HEK293 (cell line): ENCODE data around the gene PJA2.

ENCODE experiments used
- BCL11B ChIP-seq: fragments of 450-650 bp; formaldehyde crosslinking; IDR thresholded peaks from 2 replicates; pipeline ENCODE4 v1.5.1; 2016; ENCODE audit warnings: low read depth, missing biosample characterization, missing genetic modification characterization
- CTCF ChIP-seq: fragments of 450-650 bp; formaldehyde crosslinking; IDR thresholded peaks from 2 replicates; pipeline ENCODE4 v1.5.1; 2016; ENCODE audit warnings: missing biosample characterization, missing genetic modification characterization
- IKZF3 ChIP-seq: fragments of 450-650 bp; IDR thresholded peaks from 2 replicates; pipeline ENCODE4 v1.5.0; 2018; ENCODE audit warnings: missing biosample characterization, mild to moderate bottlenecking, missing genetic modification characterization, moderate library complexity
- KLF8 ChIP-seq: fragments of 450-650 bp; formaldehyde crosslinking; IDR thresholded peaks from 2 replicates; pipeline ENCODE4 v1.5.1; 2016; ENCODE audit warnings: missing biosample characterization, missing genetic modification characterization
- MZF1 ChIP-seq: fragments of 450-650 bp; formaldehyde crosslinking; IDR thresholded peaks from 2 replicates; pipeline ENCODE4 v1.5.1; 2017; ENCODE audit warnings: missing biosample characterization, missing genetic modification characterization, borderline replicate concordance
- SP3 ChIP-seq: fragments of 450-650 bp; formaldehyde crosslinking; IDR thresholded peaks from 2 replicates; pipeline ENCODE4 v1.5.1; 2016; ENCODE audit warnings: missing biosample characterization, missing genetic modification characterization
- SP7 ChIP-seq: fragments of 450-650 bp; formaldehyde crosslinking; IDR thresholded peaks from 2 replicates; pipeline ENCODE4 v1.5.1; 2016; ENCODE audit warnings: missing biosample characterization, missing genetic modification characterization
- TRIM28 ChIP-seq: IDR thresholded peaks from 2 replicates; pipeline ENCODE4 v1.6.1; 2011; ENCODE audit warnings: low read length, control low read depth, borderline replicate concordance
- WT1 ChIP-seq: fragments of 450-650 bp; formaldehyde crosslinking; IDR thresholded peaks from 2 replicates; pipeline ENCODE4 v1.5.1; 2016; ENCODE audit warnings: missing biosample characterization, missing genetic modification characterization
- YY1 ChIP-seq: fragments of 450-650 bp; formaldehyde crosslinking; IDR thresholded peaks from 2 replicates; pipeline ENCODE4 v1.5.1; 2018; ENCODE audit warnings: missing biosample characterization, missing genetic modification characterization
- ZBTB10 ChIP-seq: fragments of 450-650 bp; formaldehyde crosslinking; IDR thresholded peaks from 2 replicates; pipeline ENCODE4 v1.5.1; 2016; ENCODE audit warnings: missing biosample characterization, missing genetic modification characterization
- ZBTB17 ChIP-seq: fragments of 450-650 bp; formaldehyde crosslinking; IDR thresholded peaks from 2 replicates; pipeline ENCODE4 v1.5.1; 2016; ENCODE audit warnings: missing biosample characterization, missing genetic modification characterization
- ZBTB7A ChIP-seq: fragments of 450-650 bp; formaldehyde crosslinking; IDR thresholded peaks from 2 replicates; pipeline ENCODE4 v1.5.1; 2016; ENCODE audit warnings: low read depth, missing biosample characterization, missing genetic modification characterization
- ZNF112 ChIP-seq: fragments of 450-650 bp; formaldehyde crosslinking; IDR thresholded peaks from 2 replicates; pipeline ENCODE4 v1.5.0; 2017; ENCODE audit warnings: missing biosample characterization, missing genetic modification characterization
- ZNF114 ChIP-seq: fragments of 450-650 bp; formaldehyde crosslinking; IDR thresholded peaks from 2 replicates; pipeline ENCODE4 v1.5.0; 2017; ENCODE audit warnings: missing biosample characterization, missing genetic modification characterization
- ZNF132 ChIP-seq: fragments of 450-650 bp; formaldehyde crosslinking; IDR thresholded peaks from 2 replicates; pipeline ENCODE4 v1.5.1; 2017; ENCODE audit warnings: missing biosample characterization, missing genetic modification characterization, borderline replicate concordance
- ZNF146 ChIP-seq: fragments of 450-650 bp; formaldehyde crosslinking; IDR thresholded peaks from 2 replicates; pipeline ENCODE4 v1.5.1; 2016; ENCODE audit warnings: missing biosample characterization, missing genetic modification characterization
- ZNF169 ChIP-seq: fragments of 450-650 bp; formaldehyde crosslinking; IDR thresholded peaks from 2 replicates; pipeline ENCODE4 v1.5.1; 2016; ENCODE audit warnings: missing biosample characterization, missing genetic modification characterization
- ZNF175 ChIP-seq: fragments of 450-650 bp; formaldehyde crosslinking; IDR thresholded peaks from 2 replicates; pipeline ENCODE4 v1.5.1; 2016; ENCODE audit warnings: missing biosample characterization, missing genetic modification characterization
- ZNF19 ChIP-seq: fragments of 450-650 bp; formaldehyde crosslinking; IDR thresholded peaks from 2 replicates; pipeline ENCODE4; 2016; ENCODE audit warnings: missing biosample characterization, missing genetic modification characterization, low read depth
- ZNF248 ChIP-seq: fragments of 450-650 bp; formaldehyde crosslinking; IDR thresholded peaks from 2 replicates; pipeline ENCODE4 v1.5.1; 2017; ENCODE audit warnings: missing biosample characterization, missing genetic modification characterization
- ZNF280C ChIP-seq: fragments of 450-650 bp; formaldehyde crosslinking; IDR thresholded peaks from 2 replicates; pipeline ENCODE4 v1.5.1; 2016; ENCODE audit warnings: missing biosample characterization, missing genetic modification characterization
- ZNF366 ChIP-seq: fragments of 450-650 bp; formaldehyde crosslinking; conservative IDR thresholded peaks from 2 replicates; pipeline ENCODE4 v1.5.1; 2016; ENCODE audit warnings: missing biosample characterization, missing genetic modification characterization
- ZNF37A ChIP-seq: fragments of 450-650 bp; IDR thresholded peaks from 2 replicates; pipeline ENCODE4 v1.5.1; 2018; ENCODE audit warnings: missing biosample characterization, missing genetic modification characterization
- ZNF510 ChIP-seq: fragments of 450-650 bp; formaldehyde crosslinking; IDR thresholded peaks from 2 replicates; pipeline ENCODE4 v1.5.1; 2018; ENCODE audit warnings: mild to moderate bottlenecking, missing genetic modification characterization, missing biosample characterization; ENCODE audit not compliant: insufficient replicate concordance
- ZNF580 ChIP-seq: fragments of 450-650 bp; formaldehyde crosslinking; IDR thresholded peaks from 2 replicates; pipeline ENCODE4 v1.5.1; 2016; ENCODE audit warnings: missing biosample characterization, missing genetic modification characterization
- ZNF600 ChIP-seq: fragments of 450-650 bp; formaldehyde crosslinking; IDR thresholded peaks from 2 replicates; pipeline ENCODE4 v1.5.1; 2016; ENCODE audit warnings: missing biosample characterization, missing genetic modification characterization
- ZNF658 ChIP-seq: fragments of 450-650 bp; formaldehyde crosslinking; IDR thresholded peaks from 2 replicates; pipeline ENCODE4; 2016; ENCODE audit warnings: missing biosample characterization, missing genetic modification characterization
- ZNF664 ChIP-seq: fragments of 450-650 bp; formaldehyde crosslinking; IDR thresholded peaks from 2 replicates; pipeline ENCODE4 v1.5.1; 2016; ENCODE audit warnings: missing biosample characterization, missing genetic modification characterization
- ZNF670 ChIP-seq: fragments of 450-650 bp; formaldehyde crosslinking; IDR thresholded peaks from 2 replicates; pipeline ENCODE4 v1.5.1; 2016; ENCODE audit warnings: missing biosample characterization, missing genetic modification characterization, low read depth
- ZNF747 ChIP-seq: fragments of 450-650 bp; formaldehyde crosslinking; IDR thresholded peaks from 2 replicates; pipeline ENCODE4 v1.5.1; 2016; ENCODE audit warnings: missing biosample characterization, missing genetic modification characterization
- ZNF76 ChIP-seq: fragments of 450-650 bp; formaldehyde crosslinking; IDR thresholded peaks from 2 replicates; pipeline ENCODE4; 2016; ENCODE audit warnings: low read depth, missing biosample characterization, missing genetic modification characterization, borderline replicate concordance
- ZNF777 ChIP-seq: fragments of 450-650 bp; formaldehyde crosslinking; IDR thresholded peaks from 2 replicates; pipeline ENCODE4 v1.5.1; 2017; ENCODE audit warnings: missing biosample characterization, missing genetic modification characterization, borderline replicate concordance
- ZNF830 ChIP-seq: fragments of 450-650 bp; IDR thresholded peaks from 2 replicates; pipeline ENCODE4 v1.5.0; 2018; ENCODE audit warnings: missing biosample characterization, missing genetic modification characterization, low read depth, mild to moderate bottlenecking, moderate library complexity
- ZSCAN30 ChIP-seq: fragments of 450-650 bp; IDR thresholded peaks from 2 replicates; pipeline ENCODE4 v1.5.1; 2018; ENCODE audit warnings: missing biosample characterization, mild to moderate bottlenecking, missing genetic modification characterization, moderate library complexity
- ZXDB ChIP-seq: fragments of 450-650 bp; formaldehyde crosslinking; IDR thresholded peaks from 2 replicates; pipeline ENCODE4 v1.5.1; 2016; ENCODE audit warnings: missing biosample characterization, missing genetic modification characterization

The PJA2 gene

GRCh38 chr5:109410389-109411148 is 795 bp upstream of the PJA2 start (continued):
- TF ChIP-seq ZBTB10 (tag by site-specific recombination) (no peak), KLF8 (peak; percentile 82), ZNF777 (no peak), WT1 (tag by site-specific recombination) (peak; percentile 48; the same call in 1 of the 2 replicates), ZNF175 (tag by site-specific recombination) (no peak), ZXDB (tag by site-specific recombination) (peak; percentile 86), ZNF510 (no peak), ZNF580 (tag by site-specific recombination) (0 out of 2 replicates have a peak, but pooled peaks have one; percentile 9), IKZF3 (tag by site-specific recombination) (no peak), ZSCAN30 (tag by site-specific recombination) (no peak), BCL11B (tag by site-specific recombination) (no peak), ZNF248 (tag by site-specific recombination) (no peak), CTCF (tag by site-specific recombination) (peak; percentile 25; the same call in 1 of the 2 replicates), ZNF114 (tag by site-specific recombination) (no peak), ZNF112 (tag by site-specific recombination) (no peak), ZBTB17 (tag by site-specific recombination) (peak; percentile 95), ZNF658 (tag by site-specific recombination) (no peak), MZF1 (no peak), ZNF169 (tag by site-specific recombination) (no peak), ZNF132 (tag by site-specific recombination) (no peak), SP7 (tag by site-specific recombination) (peak; percentile 82), ZNF670 (no peak), ZNF146 (tag by site-specific recombination) (0 out of 2 replicates have a peak, but pooled peaks have one; percentile 3), ZNF366 (tag by site-specific recombination) (peak; percentile 74; the same call in 1 of the 2 replicates), ZBTB7A (tag by site-specific recombination) (peak; percentile 43; the same call in 1 of the 2 replicates), ZNF747 (tag by site-specific recombination) (no peak), ZNF830 (tag by site-specific recombination) (no peak), ZNF37A (tag by site-specific recombination) (no peak), SP3 (tag by site-specific recombination) (peak; percentile 64), ZNF600 (tag by site-specific recombination) (peak; percentile 64), ZNF280C (tag by site-specific recombination) (no peak), YY1 (tag by site-specific recombination) (peak; percentile 71; the same call in 1 of the 2 replicates), ZNF664 (tag by site-specific recombination) (no peak), ZNF76 (peak; percentile 64), ZNF19 (tag by site-specific recombination) (no peak), TRIM28 (peak; percentile 76)
